ENCODE measurements around the gene OPRD1.

OPRD1 gene

DNA sequence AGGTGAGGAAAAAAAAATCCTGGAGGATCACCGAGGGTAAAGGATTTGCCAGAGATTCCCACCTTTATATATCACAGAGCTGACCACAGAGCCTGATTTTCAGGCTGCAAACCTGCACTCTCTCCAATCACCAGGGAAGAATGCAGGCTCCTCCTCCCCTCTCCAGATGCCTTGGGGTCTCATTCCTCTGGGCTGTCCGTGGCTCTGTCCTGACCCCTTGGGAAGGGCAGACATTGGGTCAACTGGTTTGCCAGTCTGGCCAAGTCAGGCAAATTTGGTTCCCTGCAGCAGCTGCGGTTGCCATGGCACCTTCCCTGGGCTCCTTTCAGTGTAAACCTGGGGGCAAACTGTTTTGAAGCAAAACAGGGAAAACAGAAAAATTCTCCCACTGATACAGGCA is 11.6 kb upstream of the OPRD1 start:
- ChIA-PET POLR2A (no interaction called here), CTCF (interaction anchor here (0.6 to 1.2 kb wide), 2 partner anchors 77 to 93 kb away, joined by 3 read pairs; no protein-coding TSS in a partner anchor)
- Histone ChIP-seq H3K27me3 (replicated peaks in 2 of 5; ENCODE audit: control insufficient read depth in 4 of 5, insufficient read depth in 5 of 5, low read length in 4 of 5) (no peaks in the 10 kb centered on the region), H3K9me3 (ENCODE audit: control extremely low read depth in 1 of 5, control insufficient read depth in 4 of 5, insufficient read depth in 2 of 5, low read depth in 1 of 5, low read length in 4 of 5) (no peaks in the 10 kb centered on the region), H3K4me3 (ENCODE audit: control insufficient read depth in 1 of 7, extremely low read depth in 1 of 7, insufficient read depth in 4 of 7, low read depth in 2 of 7, low read length in 6 of 7) (no peak overlapping the region), H3K36me3 (ENCODE audit: control insufficient read depth in 4 of 4, insufficient read depth in 4 of 4, low read length in 3 of 4) (no peaks in the 10 kb centered on the region), H3K4me1 (ENCODE audit: control extremely low read depth in 1 of 4, control insufficient read depth in 4 of 4, insufficient read depth in 4 of 4, low read length in 3 of 4) (peaks cover 0 to 7% (median 3%) of the 10 kb centered on the region in 4 experiments), H3K27ac (ENCODE audit: insufficient read depth in 1 of 2, low read depth in 1 of 2, low read length in 2 of 2, poor library complexity in 1 of 2, severe bottlenecking in 2 of 2) (no peak overlapping the region)
- DNase-seq: no peak
- 100% methylated on average over 2 of the region's 3 CpGs for WGBS (ENCODE audit: insufficient coverage)

DNA sequence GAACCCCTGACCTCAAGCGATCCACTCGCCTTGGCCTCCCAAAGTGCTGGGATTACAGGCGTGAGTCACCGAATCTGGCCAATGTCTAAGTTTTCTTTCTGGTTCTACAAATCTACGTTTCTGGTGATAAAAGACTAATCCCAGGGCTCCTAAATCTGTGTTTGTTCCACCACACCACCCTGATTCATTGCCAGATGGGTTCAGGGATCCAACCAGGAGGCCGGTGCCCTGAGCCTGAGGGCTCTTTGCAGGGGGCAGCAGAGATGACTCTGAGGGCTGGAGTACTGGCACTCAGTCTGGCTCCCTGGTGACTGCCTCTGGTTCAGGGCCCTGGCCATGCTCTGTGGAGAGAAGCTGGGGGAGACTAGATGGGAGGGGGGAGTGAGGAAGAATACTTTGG is 10.5 kb upstream of the OPRD1 start:
- POLR2A ChIA-PET: no interaction called here
- H3K27ac ChIP-seq (ENCODE audit: insufficient read depth in 1 of 2, low read depth in 1 of 2, low read length in 2 of 2, poor library complexity in 1 of 2, severe bottlenecking in 2 of 2): no peak overlapping the region
- 100% methylated on average over 4 of the region's 6 CpGs for WGBS (ENCODE audit: insufficient coverage)
- CTCF ChIA-PET: no interaction called here
- no peak for DNase-seq
- no peak overlapping the region for H3K4me3 ChIP-seq (ENCODE audit: control insufficient read depth in 1 of 7, extremely low read depth in 1 of 7, insufficient read depth in 4 of 7, low read depth in 2 of 7, low read length in 6 of 7)
- no peaks in the 10 kb centered on the region for H3K36me3 ChIP-seq (ENCODE audit: control insufficient read depth in 4 of 4, insufficient read depth in 4 of 4, low read length in 3 of 4)
- no peaks in the 10 kb centered on the region for H3K27me3 ChIP-seq (replicated peaks in 2 of 5; ENCODE audit: control insufficient read depth in 4 of 5, insufficient read depth in 5 of 5, low read length in 4 of 5)
- no peaks in the 10 kb centered on the region for H3K9me3 ChIP-seq (ENCODE audit: control extremely low read depth in 1 of 5, control insufficient read depth in 4 of 5, insufficient read depth in 2 of 5, low read depth in 1 of 5, low read length in 4 of 5)
- peaks cover 0 to 7% (median 3%) of the 10 kb centered on the region in 4 experiments for H3K4me1 ChIP-seq (ENCODE audit: control extremely low read depth in 1 of 4, control insufficient read depth in 4 of 4, insufficient read depth in 4 of 4, low read length in 3 of 4)

DNA sequence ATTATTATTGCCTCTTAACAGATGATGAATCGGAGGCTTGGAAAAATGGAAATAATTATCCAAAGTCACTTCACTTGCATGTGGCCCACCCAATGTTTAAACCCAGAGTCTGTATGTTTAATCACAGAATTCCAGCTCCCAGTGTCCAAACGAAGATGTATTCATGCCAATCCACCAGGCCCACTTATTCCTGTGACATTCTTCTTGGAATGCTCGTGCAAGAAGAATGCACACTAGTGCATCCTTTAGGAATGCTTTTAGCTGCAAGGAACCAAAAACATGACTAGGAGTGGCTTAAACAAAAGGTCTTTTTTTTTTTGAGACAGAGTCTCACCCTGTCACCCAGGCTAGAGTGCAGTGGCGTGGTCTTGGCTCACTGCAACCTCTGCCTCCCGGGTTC is 8.9 kb upstream of the OPRD1 start:
- Histone ChIP-seq H3K27me3 (replicated peaks in 2 of 5; ENCODE audit: control insufficient read depth in 4 of 5, insufficient read depth in 5 of 5, low read length in 4 of 5) (peaks cover 0 to 3% (median 0%) of the 10 kb centered on the region in 5 experiments), H3K36me3 (ENCODE audit: control insufficient read depth in 4 of 4, insufficient read depth in 4 of 4, low read length in 3 of 4) (no peaks in the 10 kb centered on the region), H3K9me3 (ENCODE audit: control extremely low read depth in 1 of 5, control insufficient read depth in 4 of 5, insufficient read depth in 2 of 5, low read depth in 1 of 5, low read length in 4 of 5) (no peaks in the 10 kb centered on the region), H3K4me3 (ENCODE audit: control insufficient read depth in 1 of 7, extremely low read depth in 1 of 7, insufficient read depth in 4 of 7, low read depth in 2 of 7, low read length in 6 of 7) (no peak overlapping the region), H3K27ac (ENCODE audit: insufficient read depth in 1 of 2, low read depth in 1 of 2, low read length in 2 of 2, poor library complexity in 1 of 2, severe bottlenecking in 2 of 2) (no peak overlapping the region), H3K4me1 (ENCODE audit: control extremely low read depth in 1 of 4, control insufficient read depth in 4 of 4, insufficient read depth in 4 of 4, low read length in 3 of 4) (peaks cover 0 to 7% (median 3%) of the 10 kb centered on the region in 4 experiments)
- POLR2A ChIA-PET: no interaction called here
- DNase-seq: no peak
- 81% methylated on average over 4 of the region's 5 CpGs for WGBS (ENCODE audit: insufficient coverage)
- CTCF ChIA-PET: interaction anchor here (0.7 to 1.1 kb wide), 2 partner anchors 18 to 135 kb away, joined by 4 to 7 read pairs; no protein-coding TSS in a partner anchor

DNA sequence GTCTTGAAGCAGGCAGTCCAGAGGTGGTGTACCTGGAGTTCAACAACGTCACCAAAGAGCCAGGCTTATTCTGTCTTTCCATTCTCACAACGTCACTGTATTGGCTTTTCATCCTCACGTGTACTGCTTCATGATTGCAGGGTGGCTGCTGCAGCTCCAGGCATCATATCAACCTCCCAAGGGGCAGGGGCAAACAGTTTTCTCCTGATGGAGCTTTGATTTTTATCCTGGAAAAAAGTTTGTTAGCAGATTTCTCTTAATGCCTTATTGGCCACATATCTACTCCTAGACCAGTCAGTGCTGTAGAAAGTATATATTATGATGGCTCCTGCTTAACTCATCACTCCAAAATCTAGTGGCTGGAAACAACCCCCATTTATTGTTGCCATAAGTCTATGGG is 8.3 kb upstream of the OPRD1 start:
- 100% methylated on average over 3 of the region's 3 CpGs for WGBS (ENCODE audit: insufficient coverage)
- no peak for DNase-seq
- POLR2A ChIA-PET: no interaction called here
- Histone ChIP-seq H3K27ac (ENCODE audit: insufficient read depth in 1 of 2, low read depth in 1 of 2, low read length in 2 of 2, poor library complexity in 1 of 2, severe bottlenecking in 2 of 2) (no peak overlapping the region), H3K9me3 (ENCODE audit: control extremely low read depth in 1 of 5, control insufficient read depth in 4 of 5, insufficient read depth in 2 of 5, low read depth in 1 of 5, low read length in 4 of 5) (no peaks in the 10 kb centered on the region), H3K4me3 (ENCODE audit: control insufficient read depth in 1 of 7, extremely low read depth in 1 of 7, insufficient read depth in 4 of 7, low read depth in 2 of 7, low read length in 6 of 7) (no peak overlapping the region), H3K4me1 (ENCODE audit: control extremely low read depth in 1 of 4, control insufficient read depth in 4 of 4, insufficient read depth in 4 of 4, low read length in 3 of 4) (peaks cover 0 to 5% (median 2%) of the 10 kb centered on the region in 4 experiments), H3K27me3 (replicated peaks in 2 of 5; ENCODE audit: control insufficient read depth in 4 of 5, insufficient read depth in 5 of 5, low read length in 4 of 5) (peaks cover 0 to 3% (median 0%) of the 10 kb centered on the region in 5 experiments), H3K36me3 (ENCODE audit: control insufficient read depth in 4 of 4, insufficient read depth in 4 of 4, low read length in 3 of 4) (no peaks in the 10 kb centered on the region)
- CTCF ChIA-PET: interaction anchor here (0.6 to 1.1 kb wide), 2 partner anchors 19 to 200 kb away, joined by 3 to 7 read pairs; no protein-coding TSS in a partner anchor

DNA sequence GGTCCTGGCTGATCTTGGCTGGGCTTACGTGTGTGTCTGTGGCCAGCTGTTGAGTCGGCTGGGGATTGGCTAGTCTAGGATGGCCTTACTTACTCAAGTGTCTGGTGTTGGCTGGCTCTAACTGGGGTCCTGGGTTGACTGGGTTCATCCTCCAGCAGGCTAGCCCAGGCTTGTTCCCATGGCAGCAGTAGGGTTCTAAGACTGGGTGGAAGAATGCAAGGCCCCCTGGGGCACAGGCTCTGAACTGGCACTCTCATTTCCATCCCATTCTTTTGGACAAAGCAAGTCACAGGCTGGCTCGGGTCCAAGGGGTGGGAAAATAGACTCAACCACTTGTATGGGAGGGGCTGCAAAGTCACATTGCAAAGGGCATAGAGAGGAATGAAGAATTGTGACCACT is 7.9 kb upstream of the OPRD1 start:
- peaks cover 0 to 6% (median 0%) of the 10 kb centered on the region in 5 experiments for H3K27me3 ChIP-seq (replicated peaks in 2 of 5; ENCODE audit: control insufficient read depth in 4 of 5, insufficient read depth in 5 of 5, low read length in 4 of 5)
- WGBS (ENCODE audit: insufficient coverage): 100% methylated on average over 2 of the region's 3 CpGs
- POLR2A ChIA-PET: no interaction called here

DNA sequence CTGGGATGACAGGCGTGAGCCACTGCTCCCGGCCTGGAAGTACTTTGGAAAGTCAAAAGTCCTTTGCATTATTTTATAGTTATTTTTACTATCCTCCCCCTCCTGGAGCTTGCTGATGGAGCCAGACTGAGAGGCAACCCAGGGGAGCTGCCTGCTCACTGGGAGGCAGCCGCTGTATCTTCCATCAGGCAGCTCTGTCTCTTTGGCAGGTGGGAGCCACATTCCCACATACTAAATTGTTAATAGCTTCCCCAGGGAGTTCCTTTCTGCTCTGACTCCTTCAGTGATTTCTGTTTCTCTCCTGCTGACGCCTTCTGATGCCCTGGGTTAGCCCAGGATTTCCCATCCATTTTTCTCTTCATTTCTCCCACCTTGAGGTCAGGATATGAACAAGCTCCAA is 4.9 kb upstream of the OPRD1 start:
- WGBS (ENCODE audit: insufficient coverage): 78% methylated on average over 2 of the region's 4 CpGs
- peaks cover 5 to 33% (median 18%) of the 10 kb centered on the region in 5 experiments for H3K27me3 ChIP-seq (replicated peaks in 2 of 5; ENCODE audit: control insufficient read depth in 4 of 5, insufficient read depth in 5 of 5, low read length in 4 of 5)
- CTCF ChIA-PET: interaction anchor here (1.9 kb wide), 1 partner anchor 8 kb away, joined by 5 read pairs; no protein-coding TSS in a partner anchor
- H3K27ac ChIP-seq (ENCODE audit: insufficient read depth in 1 of 2, low read depth in 1 of 2, low read length in 2 of 2, poor library complexity in 1 of 2, severe bottlenecking in 2 of 2): no peak overlapping the region
- no peaks in the 10 kb centered on the region for H3K36me3 ChIP-seq (ENCODE audit: control insufficient read depth in 4 of 4, insufficient read depth in 4 of 4, low read length in 3 of 4)
- H3K4me1 ChIP-seq (ENCODE audit: control extremely low read depth in 1 of 4, control insufficient read depth in 4 of 4, insufficient read depth in 4 of 4, low read length in 3 of 4): peaks cover 0 to 3% (median 3%) of the 10 kb centered on the region in 4 experiments
- no peaks in the 10 kb centered on the region for H3K9me3 ChIP-seq (ENCODE audit: control extremely low read depth in 1 of 5, control insufficient read depth in 4 of 5, insufficient read depth in 2 of 5, low read depth in 1 of 5, low read length in 4 of 5)
- DNase-seq: no peak
- POLR2A ChIA-PET: no interaction called here
- H3K4me3 ChIP-seq (ENCODE audit: control insufficient read depth in 1 of 7, extremely low read depth in 1 of 7, insufficient read depth in 4 of 7, low read depth in 2 of 7, low read length in 6 of 7): no peak overlapping the region

More for the DNA sequence above, 7.9 kb upstream of the OPRD1 start:
- Histone ChIP-seq H3K4me1 (ENCODE audit: control extremely low read depth in 1 of 4, control insufficient read depth in 4 of 4, insufficient read depth in 4 of 4, low read length in 3 of 4) (peaks cover 0 to 1% (median under 1%) of the 10 kb centered on the region in 4 experiments), H3K36me3 (ENCODE audit: control insufficient read depth in 4 of 4, insufficient read depth in 4 of 4, low read length in 3 of 4) (no peaks in the 10 kb centered on the region), H3K9me3 (ENCODE audit: control extremely low read depth in 1 of 5, control insufficient read depth in 4 of 5, insufficient read depth in 2 of 5, low read depth in 1 of 5, low read length in 4 of 5) (no peaks in the 10 kb centered on the region), H3K4me3 (ENCODE audit: control insufficient read depth in 1 of 7, extremely low read depth in 1 of 7, insufficient read depth in 4 of 7, low read depth in 2 of 7, low read length in 6 of 7) (no peak overlapping the region), H3K27ac (ENCODE audit: insufficient read depth in 1 of 2, low read depth in 1 of 2, low read length in 2 of 2, poor library complexity in 1 of 2, severe bottlenecking in 2 of 2) (no peak overlapping the region)
- CTCF ChIA-PET: interaction anchor here (0.6 to 1.1 kb wide), 2 partner anchors 19 to 201 kb away, joined by 3 to 7 read pairs; no protein-coding TSS in a partner anchor
- DNase-seq: no peak

DNA sequence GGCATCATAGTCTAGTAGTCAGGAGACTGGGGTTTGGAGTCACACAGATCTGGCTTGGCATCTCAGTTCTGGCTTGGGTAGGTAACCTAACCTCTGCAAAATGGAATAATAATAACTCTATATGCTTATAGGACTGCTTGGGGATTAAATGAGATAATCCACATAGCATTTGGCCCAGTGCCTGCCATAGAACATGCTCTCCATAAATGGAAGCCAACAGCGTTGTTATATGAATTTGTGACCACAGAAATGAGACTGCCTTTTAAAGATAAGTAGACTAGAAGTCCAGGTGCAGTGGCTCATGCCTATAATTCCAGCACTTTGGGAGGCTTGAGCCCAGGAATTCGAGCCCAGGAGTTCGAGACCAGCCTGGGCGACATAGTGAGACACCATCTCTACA is 4.0 kb upstream of the OPRD1 start:
- H3K9me3 ChIP-seq (ENCODE audit: control extremely low read depth in 1 of 5, control insufficient read depth in 4 of 5, insufficient read depth in 2 of 5, low read depth in 1 of 5, low read length in 4 of 5): no peaks in the 10 kb centered on the region
- peak in 1 of 3 donors; percentile 30 for DNase-seq
- WGBS (ENCODE audit: insufficient coverage): 80% methylated on average over 3 of the region's 4 CpGs
- H3K27me3 ChIP-seq (replicated peaks in 2 of 5; ENCODE audit: control insufficient read depth in 4 of 5, insufficient read depth in 5 of 5, low read length in 4 of 5): peaks cover 5 to 42% (median 25%) of the 10 kb centered on the region in 5 experiments
- peaks cover 0 to 9% (median 7%) of the 10 kb centered on the region in 4 experiments for H3K4me1 ChIP-seq (ENCODE audit: control extremely low read depth in 1 of 4, control insufficient read depth in 4 of 4, insufficient read depth in 4 of 4, low read length in 3 of 4)
- no peak overlapping the region for H3K4me3 ChIP-seq (ENCODE audit: control insufficient read depth in 1 of 7, extremely low read depth in 1 of 7, insufficient read depth in 4 of 7, low read depth in 2 of 7, low read length in 6 of 7)
- POLR2A ChIA-PET: no interaction called here
- no peaks in the 10 kb centered on the region for H3K36me3 ChIP-seq (ENCODE audit: control insufficient read depth in 4 of 4, insufficient read depth in 4 of 4, low read length in 3 of 4)
- CTCF ChIA-PET: no interaction called here
- no peak overlapping the region for H3K27ac ChIP-seq (ENCODE audit: insufficient read depth in 1 of 2, low read depth in 1 of 2, low read length in 2 of 2, poor library complexity in 1 of 2, severe bottlenecking in 2 of 2)
